HepG2 (cell line): ENCODE results near the gene NEDD4. TPM values are rescaled to one million over a fixed set of nuclear protein-coding genes. Genes with fewer than 3 reads are reported as not detected.

Experiments used
- CERS6 ChIP-seq: sonication (generic); formaldehyde crosslinking; IDR thresholded peaks from 2 replicates; pipeline ENCODE4 v1.5.0; 2020; ENCODE audit warnings: missing genetic modification reagents
- E2F2 ChIP-seq: sonication (generic); formaldehyde crosslinking; IDR thresholded peaks from 2 replicates; pipeline ENCODE4 v1.4.0; 2020; ENCODE audit warnings: missing genetic modification reagents, borderline replicate concordance
- ELK4 ChIP-seq: sonication (generic); formaldehyde crosslinking; IDR thresholded peaks from 2 replicates; pipeline ENCODE4 v1.9.0; 2021; ENCODE audit warnings: missing genetic modification reagents, borderline replicate concordance
- GMEB1 ChIP-seq: sonication (generic); formaldehyde crosslinking; IDR thresholded peaks from 2 replicates; pipeline ENCODE4 v1.5.1; 2020; ENCODE audit warnings: missing genetic modification reagents, mild to moderate bottlenecking, borderline replicate concordance
- HNF4A ChIP-seq: sonication (generic); formaldehyde crosslinking; IDR thresholded peaks from 2 replicates; pipeline ENCODE4 v1.4.0; 2020; ENCODE audit warnings: missing genetic modification reagents
- KDM1A ChIP-seq: IDR thresholded peaks from 2 replicates; pipeline ENCODE4 v1.6.1; 2016; ENCODE audit warnings: missing compliant biosample characterization
- NFKBIZ ChIP-seq: IDR thresholded peaks from 2 replicates; pipeline ENCODE4 v1.6.1; 2018; ENCODE audit warnings: missing genetic modification reagents, missing compliant biosample characterization
- ONECUT2 ChIP-seq: sonication (generic); formaldehyde crosslinking; IDR thresholded peaks from 2 replicates; pipeline ENCODE4 v1.4.0; 2020; ENCODE audit warnings: missing genetic modification reagents
- PHF21A ChIP-seq: sonication (generic); formaldehyde crosslinking; IDR thresholded peaks from 2 replicates; pipeline ENCODE4 v1.5.0; 2020; ENCODE audit warnings: mild to moderate bottlenecking, missing genetic modification reagents
- RAD51 ChIP-seq: fragments of 450-650 bp; IDR thresholded peaks from 2 replicates; pipeline ENCODE4 v1.6.1; 2016; ENCODE audit warnings: borderline replicate concordance
- REPIN1 ChIP-seq: sonication (generic); formaldehyde crosslinking; IDR thresholded peaks from 2 replicates; pipeline ENCODE4 v1.8.0; 2022; ENCODE audit warnings: missing genetic modification reagents, low read depth, mild to moderate bottlenecking, borderline replicate concordance
- RORA ChIP-seq: sonication (generic); formaldehyde crosslinking; IDR thresholded peaks from 2 replicates; pipeline ENCODE4 v1.5.0; 2020; ENCODE audit warnings: mild to moderate bottlenecking, missing genetic modification reagents, moderate library complexity
- SIN3A ChIP-seq: IDR thresholded peaks from 2 replicates; pipeline ENCODE4 v1.6.1; 2011; ENCODE audit warnings: low read depth, mild to moderate bottlenecking, control low read depth, low read length, borderline replicate concordance
- SMARCE1 ChIP-seq: fragments of 450-650 bp; IDR thresholded peaks from 2 replicates; pipeline ENCODE4 v1.6.1; 2017; ENCODE audit warnings: borderline replicate concordance
- SRSF9 ChIP-seq: fragments of 200-400 bp; formaldehyde crosslinking; IDR thresholded peaks from 2 replicates; pipeline ENCODE4 v1.6.1; 2018; ENCODE audit warnings: borderline replicate concordance, mild to moderate bottlenecking, low read depth, low read length; ENCODE audit not compliant: insufficient read depth, poor library complexity, severe bottlenecking
- TOPORS ChIP-seq: sonication (generic); formaldehyde crosslinking; IDR thresholded peaks from 2 replicates; pipeline ENCODE4 v1.8.0; 2023; ENCODE audit warnings: mild to moderate bottlenecking, missing genetic modification reagents
- XRCC5 ChIP-seq: fragments of 200-400 bp; formaldehyde crosslinking; optimal IDR thresholded peaks from 2 replicates; pipeline ENCODE3; 2017; ENCODE audit warnings: mild to moderate bottlenecking, low read length
- ZFAT ChIP-seq: sonication (generic); formaldehyde crosslinking; conservative IDR thresholded peaks from 2 replicates; pipeline ENCODE4 v1.8.1; 2023; ENCODE audit warnings: missing genetic modification reagents, inconsistent platforms
- ZKSCAN1 ChIP-seq: fragments of 150-350 bp; IDR thresholded peaks from 2 replicates; pipeline ENCODE4 v1.6.1; 2014; ENCODE audit warnings: low read length
- ZNF547 ChIP-seq: sonication (generic); formaldehyde crosslinking; IDR thresholded peaks from 2 replicates; pipeline ENCODE4 v1.5.1; 2020; ENCODE audit warnings: mild to moderate bottlenecking, missing genetic modification reagents
- ZNF576 ChIP-seq: sonication (generic); formaldehyde crosslinking; IDR thresholded peaks from 2 replicates; pipeline ENCODE4 v1.4.0; 2020; ENCODE audit warnings: mild to moderate bottlenecking, missing genetic modification reagents
- ZNF737 ChIP-seq: sonication (generic); formaldehyde crosslinking; IDR thresholded peaks from 2 replicates; pipeline ENCODE4 v1.5.0; 2020; ENCODE audit warnings: missing genetic modification reagents, mild to moderate bottlenecking, borderline replicate concordance
- ZNF850 ChIP-seq: sonication (generic); formaldehyde crosslinking; conservative IDR thresholded peaks from 2 replicates; pipeline ENCODE4 v1.9.0; 2021; ENCODE audit warnings: mild to moderate bottlenecking, missing genetic modification reagents
- ZNF883 ChIP-seq: sonication (generic); formaldehyde crosslinking; IDR thresholded peaks from 2 replicates; pipeline ENCODE4 v1.5.1; 2020; ENCODE audit warnings: mild to moderate bottlenecking, missing genetic modification reagents; ENCODE audit errors: not compliant biosample characterization
- ZZZ3 ChIP-seq: sonication (generic); formaldehyde crosslinking; IDR thresholded peaks from 2 replicates; pipeline ENCODE4 v1.4.0; 2020; ENCODE audit warnings: missing genetic modification reagents, mild to moderate bottlenecking, borderline replicate concordance
- polyA plus RNA-seq, 8 experiments: library from polyadenylated mRNA; depleted of rRNA in 3 of 8; stranded (reverse) in 7 of 8; unstranded in 1 of 8; fragments of >200 nt; fragmentation: Illumina TruSeq in 4 of 8; extraction: Trizol in 4 of 8; gene quantifications; 2 replicates each; pipeline versions ENCODE4 v1.2.1 to v1.2.3, GENCODE V29; 2011 to 2016; ENCODE audit warnings: low read depth in 4 of 8, missing spikeins in 1 of 8, mixed read lengths in 1 of 8; ENCODE audit not compliant: insufficient read depth in 1 of 8
- total RNA-seq, 5 experiments: library from RNA; depleted of rRNA; stranded (reverse); fragments of >200 nt; fragmentation: Illumina TruSeq; extraction: Trizol; gene quantifications; 2 replicates each; pipeline ENCODE4 v1.2.3, GENCODE V29; 2016; ENCODE audit warnings: low read depth in 1 of 5

The NEDD4 gene
- total and polyA plus RNA-seq, 2 of the 13 experiments (the other 11 are each of a cell fraction or from before 2014, with no cell fraction given): 10.4 to 13.0 TPM

- no peak for TF ChIP-seq CERS6 (CRISPR knock-in tag)
- no peak for TF ChIP-seq ZNF850 (CRISPR knock-in tag)
- TF ChIP-seq E2F2 (CRISPR knock-in tag): no peak
- TF ChIP-seq PHF21A (CRISPR knock-in tag): no peak
- no peak for TF ChIP-seq KDM1A (CRISPR knock-in tag)
- TF ChIP-seq ZZZ3 (CRISPR knock-in tag): no peak
- TF ChIP-seq ZFAT (CRISPR knock-in tag): no peak
- no peak for TF ChIP-seq NFKBIZ (CRISPR knock-in tag)
- no peak for TF ChIP-seq SIN3A
- no peak for TF ChIP-seq HNF4A
- 0 out of 2 replicates have a peak, but pooled peaks have one; percentile 31 for TF ChIP-seq ZNF576 (CRISPR knock-in tag)
- no peak for TF ChIP-seq SRSF9
- no peak for TF ChIP-seq ZNF883
- TF ChIP-seq XRCC5: peak; percentile 39
- no peak for TF ChIP-seq TOPORS (CRISPR knock-in tag)
- no peak for TF ChIP-seq REPIN1 (CRISPR knock-in tag)
- no peak for TF ChIP-seq ONECUT2 (CRISPR knock-in tag)
- TF ChIP-seq ZNF737 (CRISPR knock-in tag): no peak
- no peak for TF ChIP-seq RAD51
- no peak for TF ChIP-seq ZKSCAN1
- no peak for TF ChIP-seq RORA (CRISPR knock-in tag)
- no peak for TF ChIP-seq ELK4 (CRISPR knock-in tag)
- no peak for TF ChIP-seq SMARCE1
- TF ChIP-seq ZNF547 (CRISPR knock-in tag): no peak
- TF ChIP-seq GMEB1 (CRISPR knock-in tag): no peak
Observed at GRCh38 chr15:55799291-55800212, 193.9 kb downstream of the NEDD4 start (continued).
